Motor neuron (in vitro differentiated cells): ENCODE results near the gene STN1. TPM values are rescaled to one million over a fixed set of nuclear protein-coding genes. Genes with fewer than 3 reads are reported as not detected.

ENCODE experiments used
- ATAC-seq, 8 experiments: fragments of 200-7000 bp; cut with Tn5 transposase; replicated peaks in 6 of 8; 2 replicates each; pipeline ENCODE4 v1.8.0; 2021; ENCODE audit warnings: mild to moderate bottlenecking in 8 of 8, moderate library complexity in 8 of 8
- H3K27ac ChIP-seq, 2 donors: fragments of 250-450 bp; sonication (Bioruptor Pico); 2 replicates each; pipeline ENCODE4 v1.9.0; 2021; ENCODE audit warnings: antibody characterized with exemption in 2 of 2, mild to moderate bottlenecking in 2 of 2, moderate library complexity in 1 of 2
- H3K4me1 ChIP-seq, 2 donors: fragments of 250-450 bp; sonication (Bioruptor Pico); replicated peaks in 1 of 2; 2 replicates each; pipeline ENCODE4 v1.6.1; 2021; ENCODE audit warnings: antibody characterized with exemption in 2 of 2, mild to moderate bottlenecking in 2 of 2, moderate library complexity in 1 of 2
- H3K4me3 ChIP-seq, 5 donors: fragments of 250-450 bp; sonication (Bioruptor Pico); 2 replicates each; pipeline ENCODE4 v1.9.0; 2021; ENCODE audit warnings: antibody characterized with exemption in 5 of 5, mild to moderate bottlenecking in 5 of 5, moderate library complexity in 4 of 5
- WGBS, 10 experiments: fragments of 450-650 bp; shearing (Covaris generic); methylation state at CpG; one replicate each; pipeline ENCODE4 v1.0.0; 2022; 5-methylcytosine and 5-hydroxymethylcytosine counted together
- in situ Hi-C, 9 experiments: fragments of 400-800 bp; cut with MboI; loops; one replicate each; pipeline ENCODE4 v1.15.0; 2021; ENCODE audit warnings: low sequenced_read_pairs in 9 of 9, low pct_unique_long_range_greater_than_20kb in 2 of 9; ENCODE audit not compliant: unreplicated experiment in 9 of 9
- total RNA-seq, 8 experiments: library from RNA; unstranded; fragments of 300-600 nt; gene quantifications; 2 replicates each; pipeline versions ENCODE4 v1.2.3 to v1.2.4, GENCODE V29; 2022

STN1 gene
- total RNA-seq, 8 experiments from 2014 or later: 13.6 to 81.2 (median 24.7) TPM

DNA sequence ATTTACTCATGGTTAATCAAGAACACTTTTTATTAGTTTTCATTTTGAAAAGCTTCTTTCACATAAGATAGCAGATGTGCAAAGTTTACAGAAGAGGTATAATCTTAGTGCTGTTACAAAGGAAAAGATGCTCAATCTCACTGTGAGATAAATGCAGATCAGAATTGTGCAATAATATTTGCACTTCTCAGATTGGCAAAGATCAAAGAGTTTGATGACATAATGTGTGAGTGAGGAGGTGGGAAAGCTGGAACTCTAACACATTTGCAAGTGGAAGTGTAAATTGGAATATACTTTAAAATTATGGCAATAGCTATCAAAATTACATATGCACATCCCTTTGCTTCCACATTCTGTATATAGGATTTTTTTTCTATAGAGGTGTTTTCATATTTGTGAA, 21.5 kb upstream of the STN1 start:
- Histone ChIP-seq H3K4me1 (no peaks in the 10 kb centered on the region), H3K27ac (no peak overlapping the region), H3K4me3 (no peak overlapping the region)
- ATAC-seq: no peak
- in situ Hi-C loops: no loop called here

DNA sequence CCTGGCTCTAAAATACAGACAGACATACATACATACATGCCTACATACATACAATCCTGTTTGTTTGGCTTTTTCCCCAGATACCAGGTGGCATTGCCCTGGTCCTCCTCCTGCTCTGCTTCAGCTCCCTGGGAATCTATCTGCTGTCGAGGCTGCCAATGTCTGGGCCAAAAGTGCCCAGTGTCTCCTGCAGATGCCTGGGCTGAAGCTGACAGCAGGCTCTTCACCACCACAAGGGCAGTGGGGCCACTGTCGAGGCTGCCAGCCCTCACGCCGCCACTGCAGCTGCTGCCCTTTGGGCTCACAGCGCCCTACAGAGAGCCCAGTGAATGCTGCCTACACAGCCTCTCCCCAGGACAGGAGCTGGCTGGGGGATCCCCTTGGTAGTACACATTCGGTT, 18.0 kb upstream of the STN1 start:
- Histone ChIP-seq H3K4me3 (no peak overlapping the region), H3K27ac (no peak overlapping the region), H3K4me1 (peaks cover 4 to 11% of the 10 kb centered on the region in 2 donors)
- no peak for ATAC-seq
- in situ Hi-C loops: no loop called here
- WGBS, 10 experiments: 29 to 100% (median 87%) methylated on average over 1 to 4 of the region's 6 CpGs; no CpG with 5 or more reads in 2 of the 10 experiments

DNA sequence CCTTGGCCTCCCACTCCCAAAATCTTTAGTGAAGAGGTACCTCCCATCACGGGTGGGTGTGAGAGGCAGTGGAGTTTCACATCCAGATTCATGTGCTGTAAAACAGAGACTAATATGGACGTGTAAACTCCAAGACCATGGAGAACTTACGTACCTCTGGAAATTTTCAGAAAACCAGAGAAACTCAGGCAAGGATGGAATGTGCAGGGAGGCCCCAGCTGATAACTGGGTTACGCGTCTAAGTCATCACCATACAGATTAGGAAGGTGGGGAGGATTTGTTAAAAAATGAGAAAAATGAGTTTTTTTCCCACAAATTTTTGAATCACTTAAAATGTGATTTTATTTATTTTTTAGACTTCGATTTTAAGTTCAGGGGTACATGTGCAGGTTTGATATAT, 16.3 kb upstream of the STN1 start:
- ATAC-seq: no peak
- Histone ChIP-seq H3K4me1 (peaks cover 10 to 17% of the 10 kb centered on the region in 2 donors), H3K4me3 (no peak overlapping the region), H3K27ac (no peak overlapping the region)
- in situ Hi-C loops: no loop called here
- WGBS, 10 experiments: 54 to 100% (median 87%) methylated on average over 1 to 6 of the region's 6 CpGs

DNA sequence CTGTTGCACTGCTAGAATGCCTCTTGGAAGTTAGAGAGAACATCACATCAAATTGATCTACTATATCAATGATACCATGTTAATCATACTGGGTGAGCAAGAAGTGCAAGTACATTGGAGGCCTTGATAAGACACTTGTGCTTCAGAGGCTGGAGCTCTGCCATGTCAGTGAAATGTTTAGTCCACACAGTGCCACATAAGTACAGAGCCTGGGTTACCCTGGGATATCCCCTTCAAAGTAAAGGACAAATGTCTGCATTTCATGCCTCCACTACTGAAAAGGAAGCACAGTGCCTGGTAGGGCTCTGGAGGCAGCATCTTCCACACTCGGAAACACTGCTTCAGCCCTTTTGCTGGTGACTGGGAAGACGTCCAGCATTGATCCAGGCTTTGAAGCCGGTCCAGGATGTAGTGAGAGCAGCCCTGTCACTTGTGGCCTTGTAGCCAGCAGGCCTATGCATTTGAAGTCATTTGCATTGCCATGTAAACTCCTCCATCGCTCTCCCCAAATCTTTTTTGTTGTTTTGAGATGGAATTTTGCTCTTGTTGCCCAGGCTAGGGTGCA, 15.7 kb upstream of the STN1 start:
- no peak for ATAC-seq
- 60 to 85% (median 77%) methylated on average over 1 to 4 of the region's 4 CpGs; no CpG with 5 or more reads in 6 of the 10 experiments for WGBS, 10 experiments
- in situ Hi-C loops: no loop called here
- Histone ChIP-seq H3K27ac (no peak overlapping the region), H3K4me3 (no peak overlapping the region), H3K4me1 (peaks cover 10 to 23% of the 10 kb centered on the region in 2 donors)

DNA sequence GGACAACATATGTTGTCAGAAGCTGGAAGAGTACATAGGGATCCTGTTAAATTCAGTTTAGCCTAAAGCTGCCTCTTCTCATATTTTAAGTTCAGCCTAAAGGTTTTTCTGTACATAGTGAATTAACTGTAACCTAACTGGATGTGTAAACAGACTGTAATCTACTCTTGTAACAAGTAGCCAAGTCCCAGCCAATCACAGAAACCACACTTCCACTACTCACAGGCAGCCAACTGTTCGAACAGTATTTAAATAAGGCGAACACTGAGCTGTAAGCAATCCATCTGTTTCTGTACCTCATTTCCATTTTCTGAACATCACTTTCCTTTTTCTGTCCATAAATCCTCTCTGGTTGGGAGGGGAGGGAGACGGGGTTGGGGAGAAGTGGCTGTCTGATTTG, 15.0 kb upstream of the STN1 start:
- Histone ChIP-seq H3K4me1 (peaks cover 10 to 29% of the 10 kb centered on the region in 2 donors), H3K27ac (no peak overlapping the region), H3K4me3 (no peak overlapping the region)
- WGBS, 10 experiments: 32 to 80% (median 33%) methylated on average over 1 to 3 of the region's 3 CpGs; no CpG with 5 or more reads in 5 of the 10 experiments
- in situ Hi-C loops: no loop called here
- ATAC-seq: peak in 2 of 8 experiments; percentile 36 to 44

DNA sequence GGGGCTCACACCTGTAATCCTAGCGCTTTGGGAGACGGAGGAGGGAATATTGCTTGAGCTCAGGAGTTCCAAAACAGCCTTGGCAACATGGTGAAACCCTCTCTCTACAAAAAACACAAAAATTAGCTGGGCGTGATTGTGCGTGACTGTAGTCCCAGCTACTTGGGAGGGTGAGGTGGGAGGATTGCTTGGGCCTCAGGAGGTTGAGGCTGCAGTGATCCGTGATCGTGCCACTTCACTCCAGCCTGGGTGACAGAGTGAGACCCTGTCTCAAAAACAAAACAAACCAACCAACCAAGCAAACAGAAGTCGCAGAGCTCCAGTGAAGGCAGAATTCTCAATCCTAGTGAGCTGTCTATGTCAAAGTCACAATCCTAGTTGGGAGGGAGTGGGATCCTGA, 14.3 kb upstream of the STN1 start:
- no peak for ATAC-seq
- Histone ChIP-seq H3K27ac (no peak overlapping the region), H3K4me1 (peaks cover 10 to 29% of the 10 kb centered on the region in 2 donors), H3K4me3 (no peak overlapping the region)
- in situ Hi-C loops: no loop called here
- 93 to 100% (median 100%) methylated on average over 1 to 3 of the region's 7 CpGs; no CpG with 5 or more reads in 3 of the 10 experiments for WGBS, 10 experiments

DNA sequence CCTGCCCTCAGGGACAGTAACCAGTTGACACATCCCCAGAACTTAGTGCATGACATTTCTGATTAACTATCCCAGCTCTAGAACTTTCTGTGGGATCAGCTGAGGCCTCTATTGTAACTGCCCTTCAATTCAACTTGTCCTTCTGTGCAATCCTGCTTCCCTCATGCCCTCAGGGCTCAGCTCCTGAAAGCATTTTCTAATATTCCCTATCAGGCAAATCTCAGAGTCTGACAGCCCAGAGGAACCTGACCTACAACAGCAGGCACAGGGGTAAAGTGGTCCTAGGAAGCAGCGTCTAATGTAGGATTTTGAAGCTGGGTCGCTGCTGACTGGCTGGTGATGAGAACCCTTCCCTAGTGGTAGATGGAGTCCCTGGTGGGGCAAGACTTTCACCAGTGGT, 13.6 kb upstream of the STN1 start:
- Histone ChIP-seq H3K4me1 (peaks cover 10 to 29% of the 10 kb centered on the region in 2 donors), H3K4me3 (no peak overlapping the region), H3K27ac (no peak overlapping the region)
- ATAC-seq: no peak
- 100% methylated on average over 1 to 2 of the region's 2 CpGs; no CpG with 5 or more reads in 6 of the 10 experiments for WGBS, 10 experiments
- in situ Hi-C loops: no loop called here

DNA sequence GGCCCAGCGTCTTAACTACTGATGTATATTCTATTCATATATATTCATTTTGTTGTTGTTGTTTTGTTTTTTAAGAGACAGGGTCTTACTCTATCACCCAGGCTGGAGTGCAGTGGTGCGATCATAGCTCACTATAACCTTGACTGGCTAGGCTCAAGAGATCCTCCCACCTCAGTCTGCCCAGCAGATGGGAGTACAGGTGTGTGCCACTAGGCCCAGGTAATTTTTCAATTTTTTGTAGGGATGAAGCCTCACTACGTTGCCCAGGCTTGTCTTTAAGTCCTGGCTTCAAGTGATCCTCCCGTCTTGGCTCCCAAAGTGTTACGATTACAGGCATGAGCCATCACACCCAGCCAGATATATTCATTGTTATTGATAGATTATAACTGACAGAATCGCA, 12.9 kb upstream of the STN1 start:
- peaks cover 10 to 29% of the 10 kb centered on the region in 2 donors for H3K4me1 ChIP-seq
- H3K4me3 ChIP-seq: no peak overlapping the region
- H3K27ac ChIP-seq: no peak overlapping the region
- in situ Hi-C loops: no loop called here
- WGBS, 10 experiments: 80 to 100% (median 98%) methylated on average over 1 to 6 of the region's 6 CpGs; no CpG with 5 or more reads in 2 of the 10 experiments
- no peak for ATAC-seq

DNA sequence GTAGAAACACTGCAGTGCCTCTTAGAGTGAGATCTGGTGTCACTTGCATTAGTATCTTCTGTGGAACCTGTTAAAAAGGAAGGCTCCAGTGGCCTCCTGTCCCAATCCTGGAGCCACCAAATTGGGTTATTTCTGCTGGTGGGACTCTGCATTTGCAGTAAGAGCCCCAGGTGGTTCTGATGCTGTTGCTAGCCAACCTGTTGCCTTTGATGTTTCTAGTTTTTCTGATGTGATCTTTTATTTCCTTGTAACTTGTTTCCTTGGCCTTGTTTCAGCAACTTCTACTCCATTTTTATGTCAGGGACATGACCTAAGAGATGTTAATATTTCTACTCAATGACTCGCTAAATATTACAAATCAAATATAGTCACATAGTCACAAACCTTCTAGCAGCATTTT, 12.5 kb upstream of the STN1 start:
- Histone ChIP-seq H3K27ac (no peak overlapping the region), H3K4me3 (no peak overlapping the region), H3K4me1 (peaks cover 10 to 29% of the 10 kb centered on the region in 2 donors)
- in situ Hi-C loops: no loop called here
- 80 to 100% (median 100%) methylated on average over 1 of the region's 1 CpG; no CpG with 5 or more reads in 5 of the 10 experiments for WGBS, 10 experiments
- no peak for ATAC-seq

DNA sequence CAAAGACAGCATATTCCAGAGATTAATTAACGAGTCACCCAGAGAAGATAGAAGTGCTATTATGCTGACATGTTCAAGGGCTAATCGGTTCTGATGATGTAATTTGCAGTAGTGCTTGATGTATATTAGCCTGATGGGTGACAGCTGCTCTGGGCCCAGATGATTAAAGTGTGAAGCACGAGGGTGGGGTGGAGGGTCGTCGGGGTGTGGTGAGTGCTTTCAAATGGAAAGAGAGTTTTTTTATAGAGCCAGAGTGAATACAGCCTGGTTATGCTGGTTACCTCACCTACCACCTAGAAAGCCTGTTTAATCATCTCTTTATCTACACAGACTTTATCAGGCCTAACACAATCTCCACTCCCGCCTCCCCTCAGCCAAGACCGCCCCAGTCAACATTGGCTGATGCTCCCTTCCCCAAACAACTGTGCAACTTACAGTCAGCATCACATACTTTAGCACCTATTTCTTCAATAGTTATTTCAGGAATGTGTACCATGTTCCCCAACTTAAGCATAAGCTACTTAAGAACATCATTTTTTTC, 11.5 kb upstream of the STN1 start:
- peaks cover 10 to 29% of the 10 kb centered on the region in 2 donors for H3K4me1 ChIP-seq
- H3K4me3 ChIP-seq: no peak overlapping the region
- H3K27ac ChIP-seq: no peak overlapping the region
- WGBS, 10 experiments: 20 to 100% (median 57%) methylated on average over 1 to 6 of the region's 7 CpGs; no CpG with 5 or more reads in 2 of the 10 experiments
- peak in 7 of 8 experiments; percentile 60 to 98 (median 97) for ATAC-seq
- in situ Hi-C loops: no loop called here

DNA sequence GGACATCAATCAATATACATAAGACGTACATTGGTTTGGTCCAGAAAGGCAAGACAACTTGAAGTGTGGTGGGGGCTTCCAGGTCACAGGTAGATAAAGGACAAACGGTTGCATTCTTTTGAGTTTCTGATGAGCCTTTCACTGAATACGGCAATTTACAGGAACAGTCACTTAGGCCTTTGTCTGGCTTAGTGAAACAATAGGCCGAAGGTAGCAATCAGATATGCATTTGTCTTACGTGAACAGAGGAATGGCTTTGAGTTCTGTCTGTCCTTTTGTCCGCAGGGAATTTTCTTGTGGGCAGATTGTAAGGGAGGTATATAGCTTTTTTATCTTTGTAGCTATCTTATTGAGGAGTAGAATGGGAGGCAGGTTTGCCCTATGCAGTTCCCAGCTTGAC, 10.8 kb upstream of the STN1 start:
- in situ Hi-C loops: no loop called here
- ATAC-seq: no peak
- H3K27ac ChIP-seq: peak overlapping the region in 1 of 2 donors; percentile 23
- H3K4me3 ChIP-seq: no peak overlapping the region
- WGBS, 10 experiments: 35 to 100% (median 57%) methylated on average over 1 to 6 of the region's 6 CpGs; no CpG with 5 or more reads in 1 of the 10 experiments
- peaks cover 10 to 29% of the 10 kb centered on the region in 2 donors for H3K4me1 ChIP-seq

DNA sequence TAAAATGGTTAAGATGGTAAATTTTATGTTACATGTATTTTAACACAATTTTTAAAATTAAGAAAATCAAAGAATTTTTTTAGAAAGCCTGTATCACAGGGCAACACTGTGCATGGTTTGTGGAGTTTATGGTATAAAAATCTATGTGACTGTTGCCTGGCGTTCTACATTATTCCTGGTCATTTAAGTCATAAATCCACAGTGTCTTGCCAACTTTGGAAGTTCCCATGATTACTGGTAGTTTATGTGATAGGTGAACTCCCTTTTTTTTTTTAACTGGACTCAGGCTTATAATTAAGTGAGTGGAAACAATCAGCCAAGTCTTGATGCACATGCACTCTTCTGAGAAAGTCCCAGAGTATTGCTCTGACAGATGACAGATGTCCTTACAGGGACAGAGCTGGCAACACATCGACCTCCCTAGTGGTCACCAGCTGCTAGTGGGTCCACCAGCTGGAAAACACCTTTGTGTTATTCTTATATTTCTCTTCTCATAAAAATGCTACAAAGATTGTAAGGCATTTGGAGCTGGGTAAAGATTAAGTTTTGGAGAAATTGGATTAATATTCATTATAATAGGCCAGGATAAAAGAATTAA, 8.8 kb upstream of the STN1 start:
- WGBS, 10 experiments: 0 to 93% (median 56%) methylated on average over 1 to 2 of the region's 2 CpGs; no CpG with 5 or more reads in 2 of the 10 experiments
- no peak overlapping the region for H3K4me3 ChIP-seq
- no peak for ATAC-seq
- in situ Hi-C loops: no loop called here
- peaks cover 6 to 19% of the 10 kb centered on the region in 2 donors for H3K4me1 ChIP-seq
- H3K27ac ChIP-seq: no peak overlapping the region

DNA sequence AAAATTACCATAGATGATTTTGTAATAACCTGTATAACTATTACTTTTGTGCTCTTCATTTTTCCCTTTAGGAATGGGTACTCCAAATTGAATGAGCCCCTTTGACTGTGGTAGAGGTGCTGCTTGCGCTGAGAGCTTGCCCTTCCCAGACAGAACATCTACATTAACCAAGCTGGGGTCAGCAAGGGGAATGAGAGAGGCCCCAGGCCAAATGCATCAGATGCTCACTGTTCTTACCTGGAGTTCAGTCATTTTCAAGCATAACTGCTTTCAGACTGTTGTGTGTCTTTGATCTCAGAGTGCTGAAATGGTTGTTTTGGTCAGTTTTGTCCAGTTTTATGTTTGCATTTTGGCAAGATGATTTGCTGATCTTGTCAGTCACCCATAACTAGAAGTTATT, 7.6 kb upstream of the STN1 start:
- in situ Hi-C loops: no loop called here
- Histone ChIP-seq H3K4me1 (peaks cover 6 to 20% of the 10 kb centered on the region in 2 donors), H3K4me3 (no peak overlapping the region), H3K27ac (no peak overlapping the region)
- 89% methylated on average over 1 of the region's 1 CpG; no CpG with 5 or more reads in 9 of the 10 experiments for WGBS, 10 experiments
- no peak for ATAC-seq
